Neural crest cell (in vitro differentiated cells): Measurements from ENCODE around the gene CCR4. TPM values are rescaled to one million over a fixed set of nuclear protein-coding genes. Genes with fewer than 3 reads are reported as not detected.

ENCODE experiments used
- DNase-seq: peaks from one replicate; pipeline ENCODE4 v3.0.0; 2021; ENCODE audit warnings: low read depth, mixed read lengths, low spot score
- H3K27ac Mint-ChIP-seq: one replicate; pipeline ENCODE4 v1.8.0; 2021; ENCODE audit warnings: mild to moderate bottlenecking, mixed read lengths; ENCODE audit not compliant: unreplicated experiment
- H3K27me3 Mint-ChIP-seq: 2 replicates; pipeline ENCODE4 v1.8.0; 2021; ENCODE audit warnings: low read depth, mild to moderate bottlenecking, mixed read lengths
- H3K36me3 Mint-ChIP-seq: 2 replicates; pipeline ENCODE4 v1.8.0; 2021; ENCODE audit warnings: low read depth, mild to moderate bottlenecking, mixed read lengths
- H3K4me1 Mint-ChIP-seq: 2 replicates; pipeline ENCODE4 v1.8.0; 2021; ENCODE audit warnings: mixed read lengths
- H3K4me3 Mint-ChIP-seq: one replicate; pipeline ENCODE4 v1.8.0; 2021; ENCODE audit warnings: mild to moderate bottlenecking, mixed read lengths
- H3K9me3 Mint-ChIP-seq: 2 replicates; pipeline ENCODE4 v1.8.0; 2021; ENCODE audit warnings: mixed read lengths
- total RNA-seq: library from RNA; stranded (reverse); gene quantifications from 2 replicates; pipeline ENCODE4 v1.2.1, GENCODE V29; 2021
- TF ChIP-seq, protein P1 (sequence below): fragments of 200-600 bp; sonication (generic); conservative IDR thresholded peaks from 2 replicates; pipeline ENCODE4 v1.5.0; 2021; ENCODE audit warnings: antibody characterized with exemption, mild to moderate bottlenecking

The CCR4 gene
- total RNA-seq, 1 donor from 2014 or later = not detected

DNA sequence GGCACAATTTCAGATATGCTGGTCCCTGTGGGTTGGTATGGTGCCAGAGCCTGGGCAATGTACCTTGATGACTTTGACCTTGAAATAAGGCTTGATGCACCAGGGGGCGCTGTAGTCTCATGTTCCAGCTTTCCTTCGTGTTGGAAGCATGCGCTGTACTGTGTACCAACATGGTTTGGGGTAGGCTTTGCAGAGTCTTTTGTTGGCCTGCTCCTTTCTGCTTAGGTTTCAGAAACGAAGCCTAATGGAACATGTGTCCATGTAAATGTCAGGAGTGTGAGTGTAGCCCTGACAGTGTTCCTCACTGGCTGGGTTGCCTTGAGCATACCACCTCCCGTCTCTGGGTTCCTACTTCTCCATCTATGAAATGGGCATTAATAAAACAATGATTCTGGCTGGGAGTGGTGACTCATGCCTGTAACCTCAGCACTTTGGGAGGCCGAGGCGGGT lies 3.6 kb upstream of the CCR4 start:
- H3K27ac Mint-ChIP-seq = no peak overlapping the region
- H3K27me3 Mint-ChIP-seq = no peaks in the 10 kb centered on the region
- TF ChIP-seq, protein P1, sequence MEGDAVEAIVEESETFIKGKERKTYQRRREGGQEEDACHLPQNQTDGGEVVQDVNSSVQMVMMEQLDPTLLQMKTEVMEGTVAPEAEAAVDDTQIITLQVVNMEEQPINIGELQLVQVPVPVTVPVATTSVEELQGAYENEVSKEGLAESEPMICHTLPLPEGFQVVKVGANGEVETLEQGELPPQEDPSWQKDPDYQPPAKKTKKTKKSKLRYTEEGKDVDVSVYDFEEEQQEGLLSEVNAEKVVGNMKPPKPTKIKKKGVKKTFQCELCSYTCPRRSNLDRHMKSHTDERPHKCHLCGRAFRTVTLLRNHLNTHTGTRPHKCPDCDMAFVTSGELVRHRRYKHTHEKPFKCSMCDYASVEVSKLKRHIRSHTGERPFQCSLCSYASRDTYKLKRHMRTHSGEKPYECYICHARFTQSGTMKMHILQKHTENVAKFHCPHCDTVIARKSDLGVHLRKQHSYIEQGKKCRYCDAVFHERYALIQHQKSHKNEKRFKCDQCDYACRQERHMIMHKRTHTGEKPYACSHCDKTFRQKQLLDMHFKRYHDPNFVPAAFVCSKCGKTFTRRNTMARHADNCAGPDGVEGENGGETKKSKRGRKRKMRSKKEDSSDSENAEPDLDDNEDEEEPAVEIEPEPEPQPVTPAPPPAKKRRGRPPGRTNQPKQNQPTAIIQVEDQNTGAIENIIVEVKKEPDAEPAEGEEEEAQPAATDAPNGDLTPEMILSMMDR = peak; percentile 79
- no peak overlapping the region for H3K4me3 Mint-ChIP-seq
- no peaks in the 10 kb centered on the region for H3K4me1 Mint-ChIP-seq
- peak; percentile 87 for DNase-seq
- no peaks in the 10 kb centered on the region for H3K36me3 Mint-ChIP-seq
- no peaks in the 10 kb centered on the region for H3K9me3 Mint-ChIP-seq

DNA sequence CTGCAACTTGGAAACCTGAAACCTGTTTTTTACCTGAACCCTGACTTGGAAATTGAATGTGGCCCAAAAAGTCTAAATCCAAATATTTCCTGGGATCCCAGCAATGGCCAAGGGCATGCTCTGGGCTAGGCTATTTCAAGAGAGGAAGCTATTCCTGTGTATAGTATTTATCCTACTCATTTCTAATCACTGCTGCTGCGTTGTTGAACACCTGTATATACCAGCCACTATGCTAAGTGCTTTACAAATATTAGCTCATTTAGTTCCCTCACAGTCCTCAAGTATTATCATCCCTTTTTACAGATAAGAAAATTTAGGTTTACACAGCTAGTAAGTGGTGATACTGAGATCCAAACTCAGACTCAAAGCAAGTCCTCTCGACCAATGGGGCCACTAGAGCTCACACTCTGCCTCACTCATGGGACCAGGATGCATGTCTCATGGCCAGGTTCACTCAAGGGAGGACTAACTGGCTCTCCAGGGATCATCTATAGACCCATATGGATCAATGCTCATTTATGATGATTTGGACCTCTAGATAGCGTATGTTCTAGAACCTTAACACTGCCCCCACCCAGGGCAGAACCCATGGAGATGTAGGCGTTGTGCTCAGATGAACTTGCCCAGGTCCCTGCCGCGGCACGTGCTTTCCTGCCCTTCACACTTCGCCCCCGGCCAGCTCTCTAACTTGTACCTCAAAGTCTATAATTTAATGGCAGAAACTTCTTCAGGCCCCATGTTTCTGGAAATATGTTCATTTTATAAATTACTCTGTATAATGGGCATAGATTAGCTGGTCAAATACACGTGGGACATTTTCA lies 2.6 kb upstream of the CCR4 start:
- no peaks in the 10 kb centered on the region for H3K4me1 Mint-ChIP-seq
- H3K27ac Mint-ChIP-seq = no peak overlapping the region
- no peaks in the 10 kb centered on the region for H3K36me3 Mint-ChIP-seq
- no peaks in the 10 kb centered on the region for H3K27me3 Mint-ChIP-seq
- TF ChIP-seq, protein P1 = no peak
- DNase-seq = no peak
- no peaks in the 10 kb centered on the region for H3K9me3 Mint-ChIP-seq
- H3K4me3 Mint-ChIP-seq = no peak overlapping the region

DNA sequence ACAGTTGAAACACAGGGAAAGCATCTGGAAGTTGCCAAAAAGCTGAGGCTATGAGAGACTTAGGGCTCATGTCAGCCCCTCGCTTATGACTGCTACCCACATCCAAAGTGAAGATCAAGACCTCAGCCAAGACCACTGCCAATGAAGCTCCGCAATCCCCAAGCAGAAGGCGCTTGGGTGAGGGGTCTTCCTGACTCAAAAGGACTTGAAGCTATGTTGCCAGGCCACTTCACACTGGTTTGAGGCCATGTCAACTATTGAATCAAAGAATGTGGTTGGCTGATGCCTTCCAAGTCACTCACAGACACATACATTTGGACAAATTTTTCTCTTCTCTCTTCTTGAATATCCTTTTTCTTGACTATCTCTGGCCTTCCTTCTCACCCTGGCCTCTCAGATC lies 928 bp upstream of the CCR4 start:
- DNase-seq = no peak
- TF ChIP-seq, protein P1 = no peak
- no peak overlapping the region for H3K27ac Mint-ChIP-seq
- no peaks in the 10 kb centered on the region for H3K36me3 Mint-ChIP-seq
- no peaks in the 10 kb centered on the region for H3K27me3 Mint-ChIP-seq
- H3K4me3 Mint-ChIP-seq = no peak overlapping the region
- no peaks in the 10 kb centered on the region for H3K9me3 Mint-ChIP-seq
- H3K4me1 Mint-ChIP-seq = no peaks in the 10 kb centered on the region

DNA sequence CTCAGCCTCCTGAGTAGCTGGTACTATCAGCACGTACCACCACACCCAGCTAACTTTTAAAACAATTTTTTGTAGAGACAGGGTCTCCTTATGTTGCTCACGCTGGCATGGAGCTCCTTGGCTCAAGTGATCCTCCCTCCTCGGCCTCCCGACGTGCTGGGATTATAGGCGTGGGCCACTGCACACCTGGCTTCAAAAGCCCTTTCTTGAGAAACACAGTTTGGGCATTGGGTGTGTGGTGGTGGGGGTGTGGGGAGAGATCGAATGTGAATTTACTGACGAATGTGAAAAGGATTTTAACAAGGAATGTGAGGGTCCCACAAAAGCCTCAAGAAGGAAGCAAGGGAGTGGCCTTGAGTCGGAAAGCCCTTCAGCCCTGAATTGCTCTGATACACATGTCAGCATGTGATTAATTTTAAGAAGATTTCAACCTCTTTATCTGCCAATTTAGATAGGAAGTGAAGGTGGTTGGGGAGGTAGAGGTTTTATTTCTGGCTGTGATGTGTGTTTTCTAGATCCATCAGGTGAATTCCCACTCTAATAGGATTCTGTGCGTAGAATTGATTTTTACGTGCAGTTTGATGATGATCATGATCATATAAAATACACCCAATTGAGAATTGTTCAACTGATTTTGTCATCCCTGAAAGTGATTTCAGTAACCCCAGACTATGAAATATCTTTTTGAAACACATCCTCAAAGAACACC lies 1.1 kb downstream of the CCR4 start:
- no peak for DNase-seq
- H3K4me3 Mint-ChIP-seq = no peak overlapping the region
- no peaks in the 10 kb centered on the region for H3K27me3 Mint-ChIP-seq
- no peaks in the 10 kb centered on the region for H3K36me3 Mint-ChIP-seq
- H3K9me3 Mint-ChIP-seq = no peaks in the 10 kb centered on the region
- no peak overlapping the region for H3K27ac Mint-ChIP-seq
- TF ChIP-seq, protein P1 = no peak
- H3K4me1 Mint-ChIP-seq = no peaks in the 10 kb centered on the region

DNA sequence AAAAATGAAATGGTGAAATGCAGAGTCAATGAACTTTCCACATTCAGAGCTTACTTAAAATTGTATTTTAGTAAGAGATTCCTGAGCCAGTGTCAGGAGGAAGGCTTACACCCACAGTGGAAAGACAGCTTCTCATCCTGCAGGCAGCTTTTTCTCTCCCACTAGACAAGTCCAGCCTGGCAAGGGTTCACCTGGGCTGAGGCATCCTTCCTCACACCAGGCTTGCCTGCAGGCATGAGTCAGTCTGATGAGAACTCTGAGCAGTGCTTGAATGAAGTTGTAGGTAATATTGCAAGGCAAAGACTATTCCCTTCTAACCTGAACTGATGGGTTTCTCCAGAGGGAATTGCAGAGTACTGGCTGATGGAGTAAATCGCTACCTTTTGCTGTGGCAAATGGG lies 3.1 kb downstream of the CCR4 start:
- H3K4me3 Mint-ChIP-seq = no peak overlapping the region
- no peaks in the 10 kb centered on the region for H3K36me3 Mint-ChIP-seq
- no peak for DNase-seq
- no peaks in the 10 kb centered on the region for H3K9me3 Mint-ChIP-seq
- TF ChIP-seq, protein P1 = no peak
- H3K4me1 Mint-ChIP-seq = no peaks in the 10 kb centered on the region
- no peaks in the 10 kb centered on the region for H3K27me3 Mint-ChIP-seq
- no peak overlapping the region for H3K27ac Mint-ChIP-seq
